Lower leg skin (tissue), 3 donors: ENCODE results near the gene GEMIN4.

Experiments used
- CTCF ChIP-seq, 3 donors: fragments of 450-650 bp; IDR thresholded peaks; one replicate each; pipeline ENCODE4 v1.5.1; 2016; ENCODE audit warnings: antibody characterized with exemption in 3 of 3, mild to moderate bottlenecking in 3 of 3, moderate library complexity in 2 of 3
- POLR2A ChIP-seq, 2 donors: fragments of 450-650 bp; IDR thresholded peaks; one replicate each; pipeline ENCODE4 v1.6.1; 2016 to 2017; ENCODE audit warnings: antibody characterized with exemption in 2 of 2, mild to moderate bottlenecking in 1 of 2, moderate library complexity in 1 of 2

- TF ChIP-seq CTCF (IDR thresholded peaks at IDR 0.05) (no peak), POLR2A (IDR thresholded peaks at IDR 0.05) (no peak)
Observed at GRCh38 chr17:737561-738113, 14.4 kb downstream of the GEMIN4 start.
